GM12878 (cell line): ENCODE results near the gene GTF2A1. TPM values are rescaled to one million over a fixed set of nuclear protein-coding genes. Genes with fewer than 3 reads are reported as not detected.

Source experiments
- ATAC-seq: fragments of 200-7000 bp; cut with Tn5 transposase; 3 replicates; pipeline ENCODE4 v1.9.1; 2020; ENCODE audit warnings: mild to moderate bottlenecking, moderate library complexity
- BruUV-seq: library from RNA; stranded (reverse); fragments of 400-500 nt; replicated peaks from 2 replicates; lab custom pipeline; 2021; lab: Mats Ljungman, UMichigan
- CTCF ChIA-PET: fragments of 300-600 bp; sonication (Branson Sonifier 250); formaldehyde crosslinking; extraction: SDS; loops from one replicate; lab custom pipeline; 2021; ENCODE audit warnings: inconsistent platforms; lab: Yijun Ruan, JAX
- POLR2A ChIA-PET: fragments of 350-600 bp; formaldehyde crosslinking; extraction: SDS; loops from one replicate; lab custom pipeline; 2021; ENCODE audit warnings: inconsistent platforms; lab: Charles Lee
- RAD21 ChIA-PET: fragments of 300-600 bp; sonication (Branson Sonifier 250); formaldehyde crosslinking; loops from one replicate; lab custom pipeline; 2023; ENCODE audit warnings: antibody characterized with exemption; ENCODE audit not compliant: unreplicated experiment; lab: Charles Lee
- SMC1A ChIA-PET: fragments of 300-600 bp; sonication (Branson Sonifier 250); formaldehyde crosslinking; loops from one replicate; lab custom pipeline; 2023; ENCODE audit not compliant: unreplicated experiment, uncharacterized antibody; lab: Charles Lee
- DNase-seq: peaks from one replicate; pipeline ENCODE4 v3.0.0-alpha.2; 2011; ENCODE audit warnings: low read depth, low spot score
- FAIRE-seq: peaks from 3 replicates; lab custom pipeline; 2011; peaks lifted over from hg19 to GRCh38; lab: Jason Lieb, UNC
- H2AFZ ChIP-seq: 2 replicates; pipeline ENCODE4 v1.6.0; 2011; ENCODE audit warnings: low read depth, low read length, control low read depth; ENCODE audit not compliant: control insufficient read depth
- H3K27ac ChIP-seq: 2 replicates; pipeline ENCODE4 v1.5.1; 2011; ENCODE audit warnings: control low read depth; ENCODE audit not compliant: control insufficient read depth, insufficient read depth
- H3K27me3 ChIP-seq, 2 experiments: replicated peaks in 1 of 2; 2 replicates each; pipeline versions ENCODE4 v1.6.0 to v1.6.1; 2011; ENCODE audit warnings: low read length in 1 of 2; ENCODE audit not compliant: control insufficient read depth in 2 of 2, insufficient read depth in 2 of 2
- H3K36me3 ChIP-seq, 2 experiments: 2 replicates each; pipeline ENCODE4 v1.5.1; 2011; ENCODE audit warnings: low read length in 1 of 2; ENCODE audit not compliant: control insufficient read depth in 2 of 2, insufficient read depth in 2 of 2
- H3K4me1 ChIP-seq: 2 replicates; pipeline ENCODE4 v1.6.1; 2011; ENCODE audit warnings: mild to moderate bottlenecking, low read length, moderate library complexity, mixed read lengths; ENCODE audit not compliant: control insufficient read depth, insufficient read depth
- H3K4me2 ChIP-seq: 2 replicates; pipeline ENCODE4 v1.6.0; 2011; ENCODE audit warnings: control low read depth; ENCODE audit not compliant: control insufficient read depth, insufficient read depth
- H3K4me3 ChIP-seq: fragments of 200-600 bp; sonication (generic); 2 replicates; pipeline ENCODE4 v1.5.1; 2016
- H3K79me2 ChIP-seq: 2 replicates; pipeline ENCODE4 v1.6.0; 2011; ENCODE audit warnings: low read length; ENCODE audit not compliant: control insufficient read depth, insufficient read depth
- H3K9ac ChIP-seq: 2 replicates; pipeline ENCODE4 v1.8.0; 2011; ENCODE audit warnings: low read length, control low read depth, mixed read lengths; ENCODE audit not compliant: control insufficient read depth, insufficient read depth
- H3K9me3 ChIP-seq: replicated peaks from 3 replicates; pipeline ENCODE4 v1.5.1; 2011; ENCODE audit warnings: mild to moderate bottlenecking, low read length; ENCODE audit not compliant: control insufficient read depth, insufficient read depth
- H4K20me1 ChIP-seq: 2 replicates; pipeline ENCODE4 v1.6.0; 2011; ENCODE audit not compliant: control insufficient read depth, insufficient read depth
- ASH2L ChIP-seq: fragments of 300-600, 200-600 bp; sonication (generic); IDR thresholded peaks from 2 replicates; pipeline ENCODE4 v1.6.1; 2017; ENCODE audit warnings: low read depth, mild to moderate bottlenecking, borderline replicate concordance
- BMI1 ChIP-seq: fragments of 450-650 bp; IDR thresholded peaks from 2 replicates; pipeline ENCODE4 v1.6.1; 2016; ENCODE audit warnings: mild to moderate bottlenecking, moderate library complexity, borderline replicate concordance
- E2F4 ChIP-seq: IDR thresholded peaks from 2 replicates; pipeline ENCODE4 v1.6.1; 2012; ENCODE audit warnings: low read depth, low read length, improper control_type of control experiment
- GABPA ChIP-seq: IDR thresholded peaks from 2 replicates; pipeline ENCODE4 v1.6.1; 2014; ENCODE audit warnings: antibody characterized with exemption, low read depth, mild to moderate bottlenecking, inconsistent platforms
- GATAD2B ChIP-seq: fragments of 450-650 bp; conservative IDR thresholded peaks from 2 replicates; pipeline ENCODE4 v1.6.1; 2017; ENCODE audit warnings: low read depth, mild to moderate bottlenecking, moderate library complexity
- MTA2 ChIP-seq: fragments of 450-650 bp; IDR thresholded peaks from 2 replicates; pipeline ENCODE4 v1.6.1; 2016; ENCODE audit warnings: low read depth, mild to moderate bottlenecking, moderate library complexity
- NBN ChIP-seq: fragments of 450-650 bp; IDR thresholded peaks from 2 replicates; pipeline ENCODE4 v1.6.1; 2016
- NFXL1 ChIP-seq: fragments of 450-650 bp; IDR thresholded peaks from 2 replicates; pipeline ENCODE4 v1.6.1; 2017; ENCODE audit warnings: antibody characterized with exemption, mild to moderate bottlenecking, borderline replicate concordance
- NR2C1 ChIP-seq: fragments of 450-650 bp; IDR thresholded peaks from 2 replicates; pipeline ENCODE4 v1.6.1; 2017; ENCODE audit warnings: antibody characterized with exemption, mild to moderate bottlenecking, moderate library complexity
- POLR2AphosphoS2 ChIP-seq: IDR thresholded peaks from 2 replicates; pipeline ENCODE4 v1.6.1; 2011; ENCODE audit warnings: low read depth, mild to moderate bottlenecking, low read length, improper control_type of control experiment, moderate library complexity
- RB1 ChIP-seq: fragments of 450-650 bp; formaldehyde crosslinking; IDR thresholded peaks from 2 replicates; pipeline ENCODE4 v1.6.1; 2017; ENCODE audit warnings: mild to moderate bottlenecking, borderline replicate concordance
- RCOR1 ChIP-seq: conservative IDR thresholded peaks from 2 replicates; pipeline ENCODE4 v1.6.1; 2012; ENCODE audit warnings: low read depth, low read length, improper control_type of control experiment
- SMC3 ChIP-seq: IDR thresholded peaks from 2 replicates; pipeline ENCODE4 v1.6.1; 2011; ENCODE audit warnings: low read length, improper control_type of control experiment, borderline replicate concordance
- YBX1 ChIP-seq: fragments of 450-650 bp; IDR thresholded peaks from 2 replicates; pipeline ENCODE4 v1.6.1; 2016; ENCODE audit warnings: antibody characterized with exemption
- ZBTB33 ChIP-seq: fragments of 450-650 bp; IDR thresholded peaks from 2 replicates; pipeline ENCODE4 v1.6.1; 2017; ENCODE audit warnings: mild to moderate bottlenecking
- ZNF274 ChIP-seq: IDR thresholded peaks from one replicate; pipeline ENCODE4 v1.8.0; 2011; ENCODE audit not compliant: insufficient read length, insufficient read depth
- WGBS: methylation state at CpG from one replicate; pipeline ENCODE4 v1.1.6; 2016; ENCODE audit warnings: low lambda C conversion rate; ENCODE audit not compliant: insufficient replicate concordance, insufficient coverage; ENCODE audit errors: missing lambda C conversion rate; 5-methylcytosine and 5-hydroxymethylcytosine counted together
- in situ Hi-C: fragments of 300-500 bp; cut with MboI; formaldehyde crosslinking; loops from 9 replicates; pipeline ENCODE4 v1.14.3; 2018; ENCODE audit warnings: mixed read lengths
- intact Hi-C: fragments of 100-400 bp; cut with micrococcal nuclease; formaldehyde crosslinking; loops from one replicate; pipeline ENCODE4 v1.14.2; 2022; ENCODE audit not compliant: unreplicated experiment
- polyA plus RNA-seq, 11 experiments: library from polyadenylated mRNA; depleted of rRNA in 4 of 11; unstranded in 6 of 11; stranded (reverse) in 5 of 11; fragments of >200 nt; fragmentation: Nextera tagmentation in 4 of 11; fragmentation: Illumina TruSeq in 1 of 11; extraction: Ambion mirVana in 4 of 11; extraction: Trizol in 1 of 11; gene quantifications; 1 replicate in 1 of 11; 2 replicates in 10 of 11; pipeline versions ENCODE4 v1.2.1 to v1.2.3, GENCODE V29; 2011 to 2016; ENCODE audit warnings: inconsistent platforms in 2 of 11, missing spikeins in 2 of 11, low read depth in 1 of 11
- total RNA-seq, 4 experiments: library from RNA; depleted of rRNA in 3 of 4; stranded (reverse); fragments of >200 nt in 3 of 4; fragmentation: Illumina TruSeq in 1 of 4; extraction: Trizol in 1 of 4; gene quantifications; 2 replicates each; pipeline versions ENCODE4 v1.2.1 to v1.2.3, GENCODE V29; 2013 to 2021
- TF ChIP-seq, protein P1 (sequence below): fragments of 450-650 bp; IDR thresholded peaks from 2 replicates; pipeline ENCODE4 v1.6.1; 2016; ENCODE audit warnings: mild to moderate bottlenecking
- TF ChIP-seq, protein P2 (sequence below): IDR thresholded peaks from 2 replicates; pipeline ENCODE4 v1.6.1; 2012; ENCODE audit warnings: mild to moderate bottlenecking, low read depth, low read length

The GTF2A1 gene
- total and polyA plus RNA-seq, 10 of the 15 experiments (the other 5 are each of a cell fraction or from before 2014, with no cell fraction given): 2.5 to 28.7 (median 14.9) TPM

- no peaks in the 10 kb centered on the region for H3K36me3 ChIP-seq
- no peaks in the 10 kb centered on the region for H3K27me3 ChIP-seq
- no peak for DNase-seq
- H3K27ac ChIP-seq: no peak overlapping the region
- 70% methylated on average over 1 of the region's 1 CpG for WGBS
- no peak for FAIRE-seq
- no TSS peak for BruUV-seq
- POLR2A ChIA-PET: no interaction called here
- peaks cover 10% of the 10 kb centered on the region; the same call in 2 of the 3 replicates for H3K9me3 ChIP-seq
- no peak for TF ChIP-seq MTA2
- TF ChIP-seq BMI1: no peak
- no peak for TF ChIP-seq POLR2AphosphoS2
- TF ChIP-seq ZNF274: no peak
- no peak for TF ChIP-seq GATAD2B
- TF ChIP-seq E2F4: no peak
- no peak for TF ChIP-seq YBX1
- TF ChIP-seq SMC3: no peak
- TF ChIP-seq, protein P1, sequence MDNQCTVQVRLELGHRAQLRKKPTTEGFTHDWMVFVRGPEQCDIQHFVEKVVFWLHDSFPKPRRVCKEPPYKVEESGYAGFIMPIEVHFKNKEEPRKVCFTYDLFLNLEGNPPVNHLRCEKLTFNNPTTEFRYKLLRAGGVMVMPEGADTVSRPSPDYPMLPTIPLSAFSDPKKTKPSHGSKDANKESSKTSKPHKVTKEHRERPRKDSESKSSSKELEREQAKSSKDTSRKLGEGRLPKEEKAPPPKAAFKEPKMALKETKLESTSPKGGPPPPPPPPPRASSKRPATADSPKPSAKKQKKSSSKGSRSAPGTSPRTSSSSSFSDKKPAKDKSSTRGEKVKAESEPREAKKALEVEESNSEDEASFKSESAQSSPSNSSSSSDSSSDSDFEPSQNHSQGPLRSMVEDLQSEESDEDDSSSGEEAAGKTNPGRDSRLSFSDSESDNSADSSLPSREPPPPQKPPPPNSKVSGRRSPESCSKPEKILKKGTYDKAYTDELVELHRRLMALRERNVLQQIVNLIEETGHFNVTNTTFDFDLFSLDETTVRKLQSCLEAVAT: no peak
- no peak for TF ChIP-seq RCOR1
- TF ChIP-seq NR2C1: no peak
- no peak for TF ChIP-seq NFXL1
- no peak for TF ChIP-seq NBN
- no peak for TF ChIP-seq ZBTB33
- TF ChIP-seq GABPA: no peak
- TF ChIP-seq, protein P2, sequence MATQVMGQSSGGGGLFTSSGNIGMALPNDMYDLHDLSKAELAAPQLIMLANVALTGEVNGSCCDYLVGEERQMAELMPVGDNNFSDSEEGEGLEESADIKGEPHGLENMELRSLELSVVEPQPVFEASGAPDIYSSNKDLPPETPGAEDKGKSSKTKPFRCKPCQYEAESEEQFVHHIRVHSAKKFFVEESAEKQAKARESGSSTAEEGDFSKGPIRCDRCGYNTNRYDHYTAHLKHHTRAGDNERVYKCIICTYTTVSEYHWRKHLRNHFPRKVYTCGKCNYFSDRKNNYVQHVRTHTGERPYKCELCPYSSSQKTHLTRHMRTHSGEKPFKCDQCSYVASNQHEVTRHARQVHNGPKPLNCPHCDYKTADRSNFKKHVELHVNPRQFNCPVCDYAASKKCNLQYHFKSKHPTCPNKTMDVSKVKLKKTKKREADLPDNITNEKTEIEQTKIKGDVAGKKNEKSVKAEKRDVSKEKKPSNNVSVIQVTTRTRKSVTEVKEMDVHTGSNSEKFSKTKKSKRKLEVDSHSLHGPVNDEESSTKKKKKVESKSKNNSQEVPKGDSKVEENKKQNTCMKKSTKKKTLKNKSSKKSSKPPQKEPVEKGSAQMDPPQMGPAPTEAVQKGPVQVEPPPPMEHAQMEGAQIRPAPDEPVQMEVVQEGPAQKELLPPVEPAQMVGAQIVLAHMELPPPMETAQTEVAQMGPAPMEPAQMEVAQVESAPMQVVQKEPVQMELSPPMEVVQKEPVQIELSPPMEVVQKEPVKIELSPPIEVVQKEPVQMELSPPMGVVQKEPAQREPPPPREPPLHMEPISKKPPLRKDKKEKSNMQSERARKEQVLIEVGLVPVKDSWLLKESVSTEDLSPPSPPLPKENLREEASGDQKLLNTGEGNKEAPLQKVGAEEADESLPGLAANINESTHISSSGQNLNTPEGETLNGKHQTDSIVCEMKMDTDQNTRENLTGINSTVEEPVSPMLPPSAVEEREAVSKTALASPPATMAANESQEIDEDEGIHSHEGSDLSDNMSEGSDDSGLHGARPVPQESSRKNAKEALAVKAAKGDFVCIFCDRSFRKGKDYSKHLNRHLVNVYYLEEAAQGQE: no peak
- TF ChIP-seq RB1: no peak
- TF ChIP-seq ASH2L: no peak
- TF ChIP-seq, all 136 proteins: peak for 0
- no peak for ATAC-seq
- ChIA-PET RAD21 (no interaction called here), CTCF (no interaction called here), SMC1A (no interaction called here)
- H3K79me2 ChIP-seq: no peaks in the 10 kb centered on the region
- in situ Hi-C loops: no loop called here
- H3K4me3 ChIP-seq: no peak overlapping the region
- H2AFZ ChIP-seq: no peak overlapping the region
- intact Hi-C loops: no loop called here
- no peak overlapping the region for H3K9ac ChIP-seq
- H3K4me1 ChIP-seq: peaks cover 3% of the 10 kb centered on the region; the same call in 1 of the 2 replicates
- H4K20me1 ChIP-seq: no peaks in the 10 kb centered on the region
- H3K4me2 ChIP-seq: no peak overlapping the region
These were observed 91.5 kb downstream of the GTF2A1 start for GRCh38 chr14:81129242-81129641.
